ENCODE measurements around the gene SPOCD1.

The SPOCD1 gene

DNA sequence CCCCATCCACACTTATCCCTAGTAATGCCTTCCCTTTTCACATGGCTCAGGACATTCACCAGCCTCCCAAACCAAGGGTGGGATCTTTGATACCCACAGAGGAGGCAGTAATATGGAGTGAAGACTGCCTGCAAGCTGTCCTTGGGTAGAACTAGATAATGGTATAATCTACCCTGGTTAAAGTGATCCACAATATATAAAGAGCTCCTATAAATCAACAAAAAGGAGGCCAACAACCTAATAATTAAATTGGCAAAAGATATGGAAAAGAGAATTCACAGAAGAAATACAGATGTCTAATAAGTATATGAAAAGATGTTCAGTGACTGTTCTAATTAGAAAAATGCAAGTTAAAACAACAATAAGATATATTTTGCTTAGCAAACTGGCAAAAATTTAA lies 30.7 kb upstream of the SPOCD1 start:
- H3K4me3 ChIP-seq (ENCODE audit: low read length) = no peak overlapping the region
- H3K9me3 ChIP-seq (ENCODE audit: insufficient read depth, low read depth, low read length) = no peaks in the 10 kb centered on the region
- no peaks in the 10 kb centered on the region for H3K4me1 ChIP-seq (ENCODE audit: insufficient read depth, low read length)
- H3K9ac ChIP-seq (ENCODE audit: low read depth, low read length) = no peak overlapping the region
- no peaks in the 10 kb centered on the region for H3K27me3 ChIP-seq (ENCODE audit: insufficient read depth, low read length)
- no peaks in the 10 kb centered on the region for H3K36me3 ChIP-seq (ENCODE audit: insufficient read depth, low read length)
- H3K27ac ChIP-seq (ENCODE audit: low read depth, low read length) = no peak overlapping the region

DNA sequence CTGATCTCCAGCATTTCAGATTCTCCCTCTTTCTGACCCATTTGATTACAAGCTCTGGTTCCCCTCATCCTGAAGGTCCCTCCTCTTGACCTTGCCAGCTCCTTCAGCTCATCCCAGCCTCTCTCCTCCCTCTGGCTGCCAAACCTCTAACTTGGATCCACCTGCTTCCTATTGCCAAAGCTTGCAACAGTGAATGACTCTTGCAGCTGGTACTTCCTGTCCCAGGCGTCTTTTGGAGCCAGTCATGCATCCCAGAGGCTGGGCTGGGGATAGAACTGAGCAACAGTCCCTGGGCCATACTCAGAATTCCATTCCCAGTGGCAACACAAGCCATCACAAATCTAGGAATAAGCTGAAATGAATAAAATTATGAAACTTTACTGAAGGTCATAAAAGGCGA lies 27.7 kb upstream of the SPOCD1 start:
- H3K27ac ChIP-seq (ENCODE audit: low read depth, low read length) = no peak overlapping the region
- no peaks in the 10 kb centered on the region for H3K9me3 ChIP-seq (ENCODE audit: insufficient read depth, low read depth, low read length)
- no peaks in the 10 kb centered on the region for H3K36me3 ChIP-seq (ENCODE audit: insufficient read depth, low read length)
- no peaks in the 10 kb centered on the region for H3K27me3 ChIP-seq (ENCODE audit: insufficient read depth, low read length)
- WGBS = 90% methylated on average over 2 of the region's 2 CpGs
- H3K4me3 ChIP-seq (ENCODE audit: low read length) = no peak overlapping the region
- no peak overlapping the region for H3K9ac ChIP-seq (ENCODE audit: low read depth, low read length)
- H3K4me1 ChIP-seq (ENCODE audit: insufficient read depth, low read length) = no peaks in the 10 kb centered on the region

DNA sequence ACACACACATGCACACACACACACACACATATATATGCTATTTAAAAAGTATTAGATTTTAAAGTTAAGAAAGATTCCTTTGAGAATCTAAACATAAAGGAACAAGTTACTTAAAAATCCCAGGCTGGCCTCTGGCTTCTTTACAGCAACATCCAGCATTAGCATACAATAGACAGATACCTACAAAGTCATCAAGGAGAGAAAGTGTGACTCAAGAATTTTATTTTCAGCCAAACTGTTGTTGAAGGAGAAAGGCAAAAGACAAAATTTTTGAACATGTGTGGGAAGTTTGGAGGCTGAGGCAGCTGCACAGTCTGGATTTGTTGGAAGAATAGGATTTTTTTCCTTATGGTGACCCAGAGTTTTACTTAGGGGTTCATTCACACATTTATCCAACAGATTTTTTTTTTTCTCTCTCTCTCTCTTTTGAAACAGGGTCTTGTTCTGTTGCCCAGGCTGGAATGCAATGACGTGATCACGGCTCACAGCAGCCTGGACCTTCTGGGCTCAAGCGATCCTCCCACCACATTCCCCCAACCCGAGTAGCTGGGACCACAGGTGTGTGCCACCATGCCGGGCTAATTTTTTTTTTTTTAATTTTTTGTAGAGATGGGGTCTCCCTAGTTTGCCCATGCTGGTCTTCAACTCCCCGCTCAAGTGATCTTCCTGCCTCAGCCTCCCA lies 24.0 kb upstream of the SPOCD1 start:
- Histone ChIP-seq H3K4me1 (ENCODE audit: insufficient read depth, low read length) (no peaks in the 10 kb centered on the region), H3K9ac (ENCODE audit: low read depth, low read length) (no peak overlapping the region), H3K4me3 (ENCODE audit: low read length) (no peak overlapping the region), H3K36me3 (ENCODE audit: insufficient read depth, low read length) (no peaks in the 10 kb centered on the region), H3K27me3 (ENCODE audit: insufficient read depth, low read length) (no peaks in the 10 kb centered on the region), H3K27ac (ENCODE audit: low read depth, low read length) (no peak overlapping the region), H3K9me3 (ENCODE audit: insufficient read depth, low read depth, low read length) (no peaks in the 10 kb centered on the region)
- 91% methylated on average over 6 of the region's 6 CpGs for whole genome bisulfite sequencing

DNA sequence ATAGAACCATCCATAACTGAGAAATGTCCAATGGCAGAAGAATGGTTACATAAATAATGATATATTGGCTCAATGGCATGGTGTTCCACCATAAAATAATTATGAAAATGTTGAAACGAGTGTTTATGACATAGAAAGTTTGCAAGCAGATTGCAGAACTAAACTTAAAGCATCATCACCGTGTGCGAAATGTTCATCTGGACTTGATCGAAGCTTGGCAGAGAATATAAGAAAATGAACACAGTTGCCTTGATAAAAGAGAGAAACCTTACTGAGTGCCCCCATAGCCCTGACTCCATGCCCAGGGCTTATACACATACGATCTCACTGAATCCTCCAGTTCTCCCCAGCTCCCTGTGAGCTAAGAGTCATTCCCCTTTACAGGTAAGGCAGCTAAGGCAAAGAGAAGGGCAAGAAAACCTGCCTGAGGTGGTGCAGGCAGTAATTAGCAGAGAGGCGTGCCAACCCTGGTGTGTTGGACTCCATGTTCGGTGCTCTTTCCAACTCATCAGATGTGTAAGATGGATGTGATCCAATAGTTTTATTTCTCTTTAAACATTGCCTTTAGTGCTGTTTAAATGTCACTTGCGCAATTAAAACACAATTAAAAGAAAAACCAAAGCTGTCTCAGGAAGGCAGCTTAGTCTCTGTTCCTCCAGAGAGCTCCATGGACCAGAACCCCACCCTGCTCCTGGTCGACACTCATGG lies 21.8 kb upstream of the SPOCD1 start:
- no peak overlapping the region for H3K27ac ChIP-seq (ENCODE audit: low read depth, low read length)
- no peaks in the 10 kb centered on the region for H3K36me3 ChIP-seq (ENCODE audit: insufficient read depth, low read length)
- no peak overlapping the region for H3K4me3 ChIP-seq (ENCODE audit: low read length)
- no peaks in the 10 kb centered on the region for H3K4me1 ChIP-seq (ENCODE audit: insufficient read depth, low read length)
- 91% methylated on average over 9 of the region's 9 CpGs for WGBS
- H3K27me3 ChIP-seq (ENCODE audit: insufficient read depth, low read length) = no peaks in the 10 kb centered on the region
- no peaks in the 10 kb centered on the region for H3K9me3 ChIP-seq (ENCODE audit: insufficient read depth, low read depth, low read length)
- no peak overlapping the region for H3K9ac ChIP-seq (ENCODE audit: low read depth, low read length)

DNA sequence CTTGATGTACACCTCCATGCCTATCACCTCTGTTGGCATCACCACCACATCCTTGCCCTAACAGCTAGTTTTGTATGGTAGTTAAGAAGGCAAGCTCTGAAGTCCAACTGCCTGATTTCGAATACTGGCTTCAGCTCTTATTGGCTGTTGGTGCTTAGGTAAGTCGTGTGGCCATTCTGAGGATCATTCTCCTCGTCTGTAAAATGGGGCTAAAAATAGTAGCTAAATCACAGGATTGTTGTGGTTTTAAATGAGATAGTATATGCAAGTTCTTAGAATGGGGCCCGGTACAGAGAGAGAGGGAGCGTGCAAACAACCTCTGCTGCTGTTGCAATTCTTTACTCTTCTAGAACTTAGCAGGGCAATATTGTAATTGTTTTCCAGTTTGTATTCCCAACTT lies 20.8 kb upstream of the SPOCD1 start:
- no peaks in the 10 kb centered on the region for H3K36me3 ChIP-seq (ENCODE audit: insufficient read depth, low read length)
- WGBS = 91% methylated on average over 5 of the region's 5 CpGs
- no peaks in the 10 kb centered on the region for H3K27me3 ChIP-seq (ENCODE audit: insufficient read depth, low read length)

DNA sequence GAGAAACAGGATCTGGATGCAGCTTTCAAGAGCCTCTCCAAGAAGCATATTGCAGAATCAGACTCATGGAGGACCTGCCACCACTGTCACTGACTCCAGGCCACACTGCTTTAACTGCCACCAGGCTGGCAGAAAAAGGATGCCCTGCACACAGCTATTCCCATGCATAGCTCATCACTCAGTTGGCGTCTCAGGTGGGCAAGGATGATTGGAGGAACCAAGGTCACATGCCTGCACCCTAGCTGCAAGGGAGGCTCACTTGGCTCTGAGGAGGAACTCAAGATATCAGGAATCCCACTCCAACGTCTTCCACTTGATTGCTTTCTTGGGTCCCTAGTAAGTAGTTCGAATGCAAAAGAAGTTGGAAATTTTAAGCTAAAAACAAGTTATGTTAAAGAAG lies 19.6 kb upstream of the SPOCD1 start:
- 88% methylated on average over 3 of the region's 3 CpGs for WGBS
- H3K4me3 ChIP-seq (ENCODE audit: low read length) = no peak overlapping the region
- no peaks in the 10 kb centered on the region for H3K36me3 ChIP-seq (ENCODE audit: insufficient read depth, low read length)
- H3K9ac ChIP-seq (ENCODE audit: low read depth, low read length) = no peak overlapping the region
- H3K27me3 ChIP-seq (ENCODE audit: insufficient read depth, low read length) = no peaks in the 10 kb centered on the region
- H3K9me3 ChIP-seq (ENCODE audit: insufficient read depth, low read depth, low read length) = no peaks in the 10 kb centered on the region
- no peak overlapping the region for H3K27ac ChIP-seq (ENCODE audit: low read depth, low read length)
- H3K4me1 ChIP-seq (ENCODE audit: insufficient read depth, low read length) = no peaks in the 10 kb centered on the region

More for the DNA sequence above, 20.8 kb upstream of the SPOCD1 start:
- H3K4me1 ChIP-seq (ENCODE audit: insufficient read depth, low read length) = no peaks in the 10 kb centered on the region
- H3K9me3 ChIP-seq (ENCODE audit: insufficient read depth, low read depth, low read length) = no peaks in the 10 kb centered on the region
- no peak overlapping the region for H3K9ac ChIP-seq (ENCODE audit: low read depth, low read length)
- no peak overlapping the region for H3K27ac ChIP-seq (ENCODE audit: low read depth, low read length)
- no peak overlapping the region for H3K4me3 ChIP-seq (ENCODE audit: low read length)

DNA sequence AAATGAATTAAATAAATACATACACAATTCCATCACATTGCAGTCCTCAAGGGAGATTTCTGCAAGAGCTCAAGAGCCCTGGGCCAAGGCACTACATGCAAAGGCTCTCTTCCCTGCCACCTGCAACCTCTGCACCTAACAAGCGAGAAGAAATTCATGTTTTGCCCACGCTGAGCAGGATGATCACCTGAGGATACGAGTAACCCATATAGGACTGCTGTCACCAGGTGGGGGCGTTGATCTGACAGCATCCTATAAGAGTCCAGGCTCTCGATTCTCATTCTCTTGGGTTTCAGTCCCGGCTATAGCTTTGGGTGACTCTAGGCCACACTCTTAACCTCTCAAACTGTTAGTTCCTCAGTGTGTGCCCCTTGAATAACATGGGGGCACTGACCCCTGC lies 18.7 kb upstream of the SPOCD1 start:
- Histone ChIP-seq H3K9ac (ENCODE audit: low read depth, low read length) (no peak overlapping the region), H3K36me3 (ENCODE audit: insufficient read depth, low read length) (no peaks in the 10 kb centered on the region)
- WGBS = 70% methylated on average over 6 of the region's 6 CpGs

DNA sequence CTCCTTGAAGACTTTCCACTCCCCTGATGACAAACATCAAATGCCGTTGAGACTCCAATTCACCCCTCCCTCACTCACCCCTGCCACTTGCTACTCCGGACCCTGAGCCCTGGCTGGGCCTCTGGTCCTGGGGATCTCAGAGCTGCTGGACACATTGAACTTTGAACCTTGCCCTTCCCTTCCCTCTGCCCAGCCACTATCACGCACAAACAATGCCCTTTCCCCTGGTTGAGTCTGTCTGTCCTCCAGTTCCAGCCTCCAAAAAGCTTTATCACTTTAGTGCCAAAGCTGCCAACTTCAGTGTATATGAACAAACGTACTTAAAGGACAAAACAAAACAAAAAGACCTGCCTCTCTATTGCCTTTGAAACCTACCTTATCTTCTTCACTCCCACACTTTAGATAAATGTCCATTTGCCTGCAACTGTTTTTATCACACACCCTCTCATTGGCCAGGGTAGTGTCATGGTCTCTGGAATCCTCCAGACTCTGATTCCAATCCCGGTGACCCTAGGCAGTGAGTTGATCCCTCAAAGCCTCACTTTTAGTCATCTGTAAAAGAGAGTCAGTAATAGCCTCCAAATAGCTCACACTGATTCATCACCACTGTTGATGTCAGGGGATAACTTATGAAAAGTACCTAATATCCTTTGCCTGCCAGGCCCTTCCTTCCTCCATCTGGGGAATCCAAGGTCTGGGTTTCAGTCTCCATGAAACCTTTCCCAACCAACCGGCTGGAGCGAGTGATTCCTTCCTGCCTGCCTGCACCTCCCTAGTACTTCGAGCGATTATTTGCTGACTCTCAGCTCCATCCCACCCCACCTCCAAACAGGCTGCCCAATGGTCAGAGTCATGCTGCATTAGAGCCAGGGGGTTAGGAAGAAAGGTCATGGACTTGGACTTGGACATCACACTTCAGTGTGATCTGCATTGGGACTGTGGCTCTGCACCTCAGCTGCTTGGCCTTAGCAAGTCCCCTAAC lies 15.9 kb upstream of the SPOCD1 start:
- Histone ChIP-seq H3K27ac (ENCODE audit: low read depth, low read length) (no peak overlapping the region), H3K4me3 (ENCODE audit: low read length) (no peak overlapping the region), H3K9ac (ENCODE audit: low read depth, low read length) (no peak overlapping the region), H3K27me3 (ENCODE audit: insufficient read depth, low read length) (no peaks in the 10 kb centered on the region), H3K36me3 (ENCODE audit: insufficient read depth, low read length) (no peaks in the 10 kb centered on the region), H3K4me1 (ENCODE audit: insufficient read depth, low read length) (no peaks in the 10 kb centered on the region), H3K9me3 (ENCODE audit: insufficient read depth, low read depth, low read length) (no peaks in the 10 kb centered on the region)
- 90% methylated on average over 9 of the region's 9 CpGs for WGBS

More for the DNA sequence above, 18.7 kb upstream of the SPOCD1 start:
- H3K4me3 ChIP-seq (ENCODE audit: low read length) = no peak overlapping the region
- H3K4me1 ChIP-seq (ENCODE audit: insufficient read depth, low read length) = no peaks in the 10 kb centered on the region
- no peaks in the 10 kb centered on the region for H3K9me3 ChIP-seq (ENCODE audit: insufficient read depth, low read depth, low read length)
- H3K27ac ChIP-seq (ENCODE audit: low read depth, low read length) = no peak overlapping the region
- H3K27me3 ChIP-seq (ENCODE audit: insufficient read depth, low read length) = no peaks in the 10 kb centered on the region

DNA sequence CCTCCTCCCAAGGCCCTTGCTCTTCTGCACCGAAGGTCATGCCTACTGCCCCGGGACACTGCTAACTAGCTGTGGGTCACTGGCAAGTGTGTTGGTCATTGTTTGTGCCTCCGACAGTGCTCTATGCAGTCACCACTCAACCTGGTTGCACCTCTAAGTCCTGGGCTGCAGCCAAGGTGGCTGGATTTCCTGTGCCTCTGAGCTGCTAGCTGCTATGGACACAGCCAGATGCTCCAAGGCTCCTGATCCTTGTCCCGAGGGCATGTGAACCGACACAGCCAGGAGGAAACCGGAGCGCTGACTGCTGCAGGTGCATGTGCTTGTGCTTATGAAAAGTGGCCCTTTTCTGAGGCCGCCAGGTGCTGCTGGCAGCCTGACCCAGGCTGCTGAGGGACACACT lies 14.7 kb upstream of the SPOCD1 start:
- Histone ChIP-seq H3K4me3 (ENCODE audit: low read length) (no peak overlapping the region), H3K9me3 (ENCODE audit: insufficient read depth, low read depth, low read length) (no peaks in the 10 kb centered on the region), H3K27ac (ENCODE audit: low read depth, low read length) (no peak overlapping the region), H3K4me1 (ENCODE audit: insufficient read depth, low read length) (no peaks in the 10 kb centered on the region), H3K27me3 (ENCODE audit: insufficient read depth, low read length) (no peaks in the 10 kb centered on the region), H3K9ac (ENCODE audit: low read depth, low read length) (no peak overlapping the region), H3K36me3 (ENCODE audit: insufficient read depth, low read length) (no peaks in the 10 kb centered on the region)
- 93% methylated on average over 8 of the region's 8 CpGs for WGBS

DNA sequence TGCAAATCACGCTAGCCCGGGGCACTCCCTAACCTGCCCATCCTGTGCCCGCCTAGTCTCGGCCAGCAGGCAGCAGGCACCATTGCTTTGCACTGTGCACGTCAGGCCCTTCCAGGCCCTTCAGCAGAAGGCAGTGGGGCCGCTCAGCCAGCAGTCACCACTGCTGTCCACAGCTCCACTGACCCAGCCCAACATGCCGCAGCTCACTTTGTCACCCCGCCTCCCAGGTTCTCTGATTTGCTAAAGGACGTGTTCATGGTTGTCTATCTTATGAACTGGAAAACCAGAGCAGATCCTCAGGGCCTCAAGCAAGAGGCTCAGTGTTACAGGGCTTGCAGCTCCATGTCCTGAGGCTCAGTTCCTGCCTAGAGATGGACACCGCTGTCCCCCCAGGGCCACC lies 14.2 kb upstream of the SPOCD1 start:
- H3K9me3 ChIP-seq (ENCODE audit: insufficient read depth, low read depth, low read length) = no peaks in the 10 kb centered on the region
- 92% methylated on average over 10 of the region's 10 CpGs for WGBS

More for the DNA sequence above, 14.2 kb upstream of the SPOCD1 start:
- H3K4me1 ChIP-seq (ENCODE audit: insufficient read depth, low read length) = no peaks in the 10 kb centered on the region
- no peak overlapping the region for H3K27ac ChIP-seq (ENCODE audit: low read depth, low read length)
- H3K27me3 ChIP-seq (ENCODE audit: insufficient read depth, low read length) = no peaks in the 10 kb centered on the region
- no peaks in the 10 kb centered on the region for H3K36me3 ChIP-seq (ENCODE audit: insufficient read depth, low read length)
- no peak overlapping the region for H3K9ac ChIP-seq (ENCODE audit: low read depth, low read length)
- no peak overlapping the region for H3K4me3 ChIP-seq (ENCODE audit: low read length)

All from HUES64 (cell line).